DMS53 (cell line): ENCODE results near the gene CRTC2.

Source experiments
- DNase-seq: peaks from one replicate; lab custom pipeline; 2025; lab: John Stamatoyannopoulos, UW

The CRTC2 gene

DNA sequence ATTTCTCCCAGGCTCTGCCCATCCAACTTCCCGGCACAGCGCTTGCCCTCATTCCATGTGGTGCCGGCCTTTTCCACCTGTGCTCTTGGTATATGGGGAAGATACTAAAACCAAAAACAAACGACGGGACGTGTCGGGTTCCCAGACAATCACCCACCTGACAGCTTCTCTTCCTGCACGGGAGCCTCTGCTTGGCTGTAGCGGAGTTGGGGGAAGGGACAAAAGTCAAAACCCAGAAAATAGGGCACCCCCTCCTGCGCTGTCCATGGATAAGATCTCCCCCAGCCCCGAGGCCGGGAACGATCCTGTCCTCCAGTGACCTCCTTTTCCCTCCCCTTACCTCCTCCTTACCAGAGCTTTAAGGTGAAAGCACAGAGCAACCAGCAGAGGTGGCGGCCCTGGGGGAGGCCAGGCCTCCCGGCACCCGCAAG is 18.4 kb upstream of the CRTC2 start:
- DNase-seq, result peak; percentile 50

DNA sequence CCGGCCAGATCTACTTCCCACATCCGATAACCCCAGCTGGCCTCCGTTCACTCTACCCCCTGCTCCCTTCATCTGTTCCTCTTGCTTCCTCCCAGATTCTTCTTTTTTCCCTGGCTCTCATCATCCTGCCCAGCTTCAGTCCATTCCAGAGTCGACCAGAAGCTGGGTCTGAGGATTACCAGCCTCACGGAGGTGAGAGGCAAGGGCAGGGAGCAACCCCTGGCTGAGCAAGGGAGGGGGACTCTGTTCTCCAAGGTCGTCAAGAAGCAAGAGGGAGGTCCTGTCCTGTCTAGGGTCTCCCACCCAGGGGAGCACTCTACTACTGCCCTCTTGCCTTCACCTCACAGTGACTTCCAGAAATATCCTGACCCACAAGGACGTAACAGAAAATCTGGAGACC is 15.1 kb upstream of the CRTC2 start:
- no peak for DNase-seq

DNA sequence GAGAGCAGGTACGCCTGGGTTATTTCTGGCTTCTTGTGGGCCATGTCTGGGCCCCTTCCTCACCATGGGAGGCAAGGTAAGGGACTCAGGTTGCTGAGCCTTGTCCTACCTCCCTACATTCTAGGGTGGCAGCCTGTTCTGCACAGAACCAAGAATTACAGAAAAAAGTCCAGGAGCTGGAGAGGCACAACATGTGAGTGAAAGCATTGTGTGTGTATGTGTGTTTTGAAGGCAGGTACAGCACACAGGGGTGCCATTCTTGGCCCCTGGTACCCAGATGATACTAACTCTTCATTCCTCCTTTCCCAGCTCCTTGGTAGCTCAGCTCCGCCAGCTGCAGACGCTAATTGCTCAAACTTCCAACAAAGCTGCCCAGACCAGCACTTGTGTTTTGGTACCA is 14.7 kb upstream of the CRTC2 start:
- DNase-seq, result no peak

DNA sequence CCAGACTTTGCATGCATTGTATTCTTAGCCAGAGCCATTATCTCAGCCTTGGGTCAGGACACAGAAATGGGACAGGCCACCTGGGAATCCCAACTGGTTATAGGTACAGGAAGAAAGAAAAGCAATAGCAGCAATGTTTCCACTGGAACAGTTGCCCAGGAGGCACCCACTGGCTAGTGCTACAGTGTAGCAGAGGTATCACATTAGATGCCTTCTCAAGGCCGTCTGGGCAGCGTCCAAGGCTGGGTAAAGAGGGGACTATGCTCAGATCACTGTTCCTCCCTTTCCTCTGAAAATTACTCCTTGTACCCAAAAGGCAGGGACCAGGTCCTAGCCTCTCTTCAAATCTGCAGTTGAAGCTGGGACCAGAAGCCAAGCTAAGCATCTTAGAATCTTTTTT is 11.9 kb upstream of the CRTC2 start:
- DNase-seq, result no peak

DNA sequence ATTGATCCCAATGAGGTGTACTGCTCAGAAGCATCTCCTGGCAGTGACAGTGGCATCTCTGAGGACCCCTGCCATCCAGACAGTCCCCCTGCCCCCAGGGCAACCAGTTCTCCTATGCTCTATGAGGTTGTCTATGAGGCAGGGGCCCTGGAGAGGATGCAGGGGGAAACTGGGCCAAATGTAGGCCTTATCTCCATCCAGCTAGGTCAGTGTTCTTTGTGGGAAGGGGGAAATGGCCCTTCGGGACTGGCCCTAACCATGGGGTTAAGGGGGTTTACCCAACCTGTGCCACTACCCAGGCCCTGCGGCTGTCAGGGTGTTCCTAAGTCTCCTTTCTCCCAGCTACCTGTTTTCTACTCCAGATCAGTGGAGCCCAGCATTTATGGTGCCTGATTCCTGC is 10.6 kb upstream of the CRTC2 start:
- DNase-seq, result no peak

DNA sequence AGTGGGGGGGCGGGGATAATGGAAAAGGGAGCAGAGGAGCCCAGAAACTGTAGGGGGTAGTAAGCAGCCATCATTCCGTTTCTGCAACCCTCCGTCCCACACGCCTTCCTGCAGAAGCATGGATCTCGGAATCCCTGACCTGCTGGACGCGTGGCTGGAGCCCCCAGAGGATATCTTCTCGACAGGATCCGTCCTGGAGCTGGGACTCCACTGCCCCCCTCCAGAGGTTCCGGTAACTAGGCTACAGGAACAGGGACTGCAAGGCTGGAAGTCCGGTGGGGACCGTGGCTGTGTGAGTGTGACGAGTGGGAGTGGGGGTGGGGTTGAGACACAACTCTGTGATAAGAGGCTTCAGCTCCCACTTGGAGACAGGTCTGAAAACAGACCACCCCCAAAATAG is 10.0 kb upstream of the CRTC2 start:
- DNase-seq, result peak; percentile 54

DNA sequence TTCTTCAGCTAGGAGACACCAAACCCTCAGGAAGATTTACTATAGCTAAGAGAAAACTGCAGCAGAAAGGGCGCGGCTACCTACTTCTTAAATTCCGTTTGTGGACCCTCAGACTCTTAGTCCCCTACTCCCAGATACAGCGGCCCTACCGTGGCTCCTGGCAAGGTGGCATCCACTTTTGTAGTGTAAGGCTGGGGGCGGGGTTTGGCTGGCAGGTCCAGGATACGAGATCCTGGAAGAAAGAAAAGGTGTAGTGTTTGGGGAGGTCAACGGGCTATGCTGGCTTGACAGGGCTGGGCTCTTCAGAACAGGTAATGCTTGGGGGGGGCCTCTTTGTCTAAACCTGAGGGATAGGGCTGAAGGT is 9.6 kb upstream of the CRTC2 start:
- DNase-seq, result peak; percentile 80

DNA sequence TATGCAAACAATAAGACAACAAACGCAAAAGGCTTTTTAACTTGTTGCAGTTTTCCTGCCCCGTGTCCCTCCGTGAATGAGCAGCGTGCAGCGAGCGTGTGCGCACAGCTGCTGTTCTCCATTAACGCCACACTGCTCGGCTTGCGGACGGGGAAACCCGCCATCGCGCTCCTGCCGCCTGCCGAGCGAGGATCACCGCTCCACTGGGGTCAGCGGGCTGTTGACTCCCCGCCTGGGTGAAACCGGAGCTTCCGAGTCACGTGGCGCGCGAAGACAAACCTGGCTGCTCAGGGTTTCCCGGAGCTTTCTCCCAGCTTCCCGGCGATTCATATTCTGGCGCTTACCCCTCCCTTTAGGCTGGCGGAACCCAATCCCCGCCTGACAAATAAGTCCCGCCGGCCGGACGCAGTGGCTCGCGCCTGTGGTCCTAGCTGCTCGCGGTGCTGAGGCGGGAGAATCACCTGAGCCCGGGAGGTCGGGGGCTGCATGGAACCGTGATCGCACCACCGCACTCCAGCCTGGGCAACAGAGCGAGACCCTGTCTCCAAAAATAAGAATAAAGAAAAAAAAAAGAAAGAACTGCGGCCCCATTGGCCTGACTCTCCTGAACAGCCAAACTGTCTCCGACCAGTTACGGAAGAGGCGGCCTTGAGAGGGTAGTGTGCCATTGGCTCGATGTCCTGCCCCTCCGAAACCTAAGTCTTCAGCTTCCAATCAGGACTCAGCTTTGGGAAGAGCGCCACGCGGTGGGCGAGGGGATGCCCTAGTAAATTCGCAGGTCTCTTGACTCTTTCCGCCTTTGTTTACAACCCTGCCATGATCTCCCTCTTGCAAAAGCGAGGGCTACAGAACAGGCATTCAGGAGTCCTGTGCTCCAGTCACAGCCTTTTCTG is 8.9 kb upstream of the CRTC2 start, which contains the start of gene CREB3L4:
TSS of gene CREB3L4 (plus strand) at position 796 of the 893 bp plus-strand sequence. CDS start 624 bp downstream, outside the sequence.
- peak; percentile 99 for DNase-seq

DNA sequence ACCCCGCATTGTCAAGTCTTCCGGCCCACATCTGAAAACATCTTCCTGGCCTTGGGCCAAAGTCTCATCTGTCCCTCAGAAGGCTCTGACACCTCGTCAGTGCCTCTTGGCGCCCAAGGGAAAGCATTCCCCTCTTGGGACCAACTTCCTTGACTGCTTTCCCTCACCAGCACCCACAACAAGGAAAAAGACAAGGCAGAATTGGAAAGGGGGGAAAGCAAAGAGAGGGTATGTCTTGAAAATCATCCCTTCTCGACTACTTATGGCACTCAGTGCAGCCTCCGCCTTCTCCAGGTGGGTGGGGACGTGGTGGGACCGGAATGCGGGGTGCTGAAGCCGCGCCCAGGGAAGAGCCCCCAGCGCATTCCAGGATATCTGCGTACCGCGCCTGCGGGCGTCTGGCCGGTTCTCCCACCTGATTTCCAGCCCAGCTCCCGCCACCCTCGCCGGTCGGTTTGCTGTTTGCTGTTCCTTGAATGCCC is 5.5 kb upstream of the CRTC2 start:
- peak; percentile 77 for DNase-seq

DNA sequence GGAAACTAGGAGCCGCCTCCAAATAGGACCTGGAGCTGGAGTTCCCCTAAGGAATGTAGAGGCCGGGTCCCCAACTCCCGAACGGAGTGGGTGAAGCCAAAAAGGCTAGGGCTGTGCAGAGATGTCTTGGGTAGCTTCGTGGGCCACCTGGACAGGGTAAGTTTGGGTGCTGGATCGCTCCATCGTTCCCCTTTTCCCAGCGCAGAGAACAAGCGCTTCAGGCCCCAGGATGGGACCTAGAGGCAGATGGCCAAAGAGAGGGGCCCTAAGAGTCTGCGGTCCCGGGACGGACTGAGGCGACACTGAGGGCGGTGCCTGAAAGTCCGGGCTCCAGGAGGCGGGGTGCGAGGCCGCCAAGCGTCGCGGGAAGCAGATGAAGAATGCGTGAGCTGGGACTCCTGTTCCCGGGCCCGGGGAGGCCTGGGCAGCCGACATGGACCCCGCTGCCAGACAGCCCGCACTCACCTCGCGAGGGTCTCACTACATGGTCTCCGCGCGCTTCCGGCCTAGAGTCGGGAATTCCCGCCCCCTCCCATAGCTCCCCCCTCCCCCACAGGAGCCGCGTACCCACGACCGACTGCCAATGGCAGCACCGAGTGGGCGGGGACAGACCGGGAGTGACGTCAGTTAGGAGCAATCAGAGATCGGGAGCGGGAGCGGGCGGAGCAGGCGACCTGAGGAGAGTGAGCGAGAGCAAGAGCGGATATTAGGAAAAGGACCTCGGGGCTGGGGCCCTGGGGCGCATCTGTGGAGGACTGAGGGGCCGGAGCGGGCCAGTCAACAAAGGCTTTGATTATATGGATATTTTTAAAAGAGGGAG is 4.8 kb upstream of the CRTC2 start, which contains the start of gene SLC39A1:
TSS of gene SLC39A1 (minus strand) at position 508 of the 820 bp plus-strand sequence. CDS start 822 bp downstream, outside the sequence.
- peak; percentile 98 for DNase-seq

DNA sequence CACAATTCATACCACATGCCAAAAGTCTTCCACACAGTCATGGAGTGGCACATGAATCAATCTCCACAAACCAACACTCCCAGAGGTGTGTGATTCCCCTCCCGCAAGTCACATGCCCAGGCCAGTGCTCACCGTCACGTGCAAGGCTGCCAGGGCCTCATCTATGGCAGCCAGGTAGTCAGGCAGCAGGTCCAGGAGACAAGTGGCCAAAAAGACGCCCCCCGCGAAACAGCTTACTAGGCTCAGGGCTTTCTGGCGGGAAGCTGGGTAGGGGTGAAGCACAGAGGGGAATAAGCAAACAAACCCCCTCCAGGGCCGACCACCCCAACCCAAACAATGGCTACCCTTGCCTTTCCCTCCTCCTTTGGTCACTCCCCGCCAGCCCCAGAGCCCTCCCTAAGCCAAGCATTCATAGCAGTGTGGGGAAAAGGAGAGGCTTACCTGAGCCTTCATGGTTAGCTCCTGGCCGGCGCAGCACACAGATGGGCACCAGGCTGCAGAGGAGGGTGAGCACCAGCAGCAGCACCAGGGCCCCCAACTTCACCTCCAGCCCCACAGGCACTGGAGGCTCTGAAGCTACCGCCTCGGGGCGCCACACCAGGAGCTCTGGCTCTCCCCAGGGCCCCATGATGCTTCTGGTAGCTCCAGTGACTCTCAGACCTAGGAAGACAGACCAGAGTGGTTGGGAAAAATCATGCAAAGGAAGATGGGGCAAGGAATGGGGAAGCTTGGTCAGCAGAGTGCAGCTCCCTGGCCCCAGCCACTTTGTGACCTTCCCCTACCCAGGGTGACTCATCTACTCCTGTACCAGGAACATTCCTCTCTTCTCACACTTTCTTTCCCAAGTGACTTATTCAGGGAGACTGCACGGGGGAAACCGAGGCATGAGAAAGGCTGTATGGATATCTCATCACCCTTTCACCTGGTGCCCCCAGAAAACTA is 3.9 kb upstream of the CRTC2 start:
- peak; percentile 49 for DNase-seq

DNA sequence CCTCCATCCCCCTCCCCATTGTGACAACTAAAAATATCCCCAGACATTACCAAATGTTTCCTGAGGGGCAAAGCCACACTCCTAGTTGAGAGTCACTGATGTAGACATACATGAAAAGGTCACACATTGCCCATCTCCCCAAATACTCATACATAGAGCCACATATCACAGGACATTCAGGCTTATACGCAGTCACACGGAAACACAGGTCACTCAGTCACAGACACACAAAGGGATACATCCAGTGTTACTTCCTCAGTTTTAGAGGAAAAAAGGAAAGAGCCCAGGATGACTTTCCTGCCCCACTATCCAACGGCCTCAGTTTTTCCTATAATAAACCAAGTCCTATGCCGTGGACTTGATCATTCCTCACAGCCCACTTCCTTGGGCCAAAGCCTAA is 3.0 kb upstream of the CRTC2 start:
- DNase-seq, result no peak

DNA sequence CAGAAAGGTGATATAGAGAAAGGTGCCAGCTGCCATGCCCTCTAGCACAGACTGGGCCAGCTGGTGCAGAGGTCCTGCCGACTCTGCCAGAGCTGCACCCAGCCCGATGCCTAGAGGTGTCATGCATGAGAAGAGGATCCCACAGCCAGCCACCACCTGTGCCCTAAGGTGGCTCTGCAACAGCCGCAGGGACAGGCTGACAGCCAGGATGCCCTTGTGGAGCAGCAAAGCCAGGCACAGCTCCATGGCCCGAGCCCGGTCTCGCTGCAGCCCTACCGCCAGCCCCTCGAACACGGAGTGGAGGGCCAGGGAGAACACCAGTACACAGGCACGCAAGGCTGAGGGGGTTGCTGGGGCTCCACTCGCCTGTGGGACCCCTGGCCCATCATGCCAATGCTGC is 1.8 kb upstream of the CRTC2 start:
- no peak for DNase-seq

DNA sequence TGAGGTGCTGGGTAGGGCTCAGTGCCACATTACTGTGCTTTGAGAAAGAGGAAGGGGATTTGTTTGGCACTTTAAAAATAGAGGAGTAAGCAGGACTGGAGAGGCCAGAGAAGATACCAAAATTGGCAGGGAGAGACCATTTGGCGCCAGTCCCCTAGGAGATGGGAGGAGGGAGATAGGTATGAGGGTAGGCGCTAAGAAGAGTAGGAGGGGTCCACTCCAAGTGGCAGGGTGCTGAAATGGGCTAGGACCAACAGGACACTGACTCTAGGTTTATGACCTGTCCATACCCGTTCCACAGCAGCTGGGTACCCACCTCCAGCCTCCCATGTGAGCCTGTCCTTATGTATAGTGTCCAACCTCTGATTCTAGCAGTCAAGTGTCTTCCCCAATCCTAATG is 1.0 kb upstream of the CRTC2 start:
- DNase-seq, result no peak

DNA sequence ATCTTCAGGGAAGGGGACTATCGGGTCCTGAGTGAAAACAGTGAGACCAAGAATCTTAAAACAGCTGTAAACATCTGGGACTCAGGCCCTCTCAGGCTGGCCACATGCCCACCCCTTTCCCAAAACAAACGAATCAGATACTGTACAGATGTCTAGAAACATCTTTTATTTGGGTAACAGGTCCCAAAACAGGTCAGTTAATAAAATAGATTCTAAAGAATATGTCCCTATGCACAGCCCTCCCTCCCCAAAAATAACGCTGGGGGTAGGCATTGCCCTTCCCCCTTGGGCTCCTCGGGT is 499 bp upstream of the CRTC2 start:
- DNase-seq, result no peak

DNA sequence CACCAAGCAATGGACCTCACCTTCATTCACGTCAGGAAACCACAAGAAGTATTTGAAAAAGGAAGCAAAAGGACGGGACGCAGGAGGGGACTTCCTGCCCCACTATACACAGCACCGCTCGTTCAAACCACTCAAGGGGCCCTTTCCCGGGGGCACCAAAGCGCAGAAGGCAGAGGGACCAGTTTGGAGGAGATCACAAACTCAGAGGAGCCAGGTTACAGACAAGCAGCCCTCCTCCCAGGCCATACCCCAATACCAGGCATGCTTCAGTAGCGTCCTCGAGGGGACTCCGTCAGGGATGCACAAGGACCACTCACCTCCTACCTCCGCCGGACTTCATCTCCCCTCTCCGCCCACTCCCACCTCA is 685 bp downstream of the CRTC2 start:
- DNase-seq, result peak; percentile 52

DNA sequence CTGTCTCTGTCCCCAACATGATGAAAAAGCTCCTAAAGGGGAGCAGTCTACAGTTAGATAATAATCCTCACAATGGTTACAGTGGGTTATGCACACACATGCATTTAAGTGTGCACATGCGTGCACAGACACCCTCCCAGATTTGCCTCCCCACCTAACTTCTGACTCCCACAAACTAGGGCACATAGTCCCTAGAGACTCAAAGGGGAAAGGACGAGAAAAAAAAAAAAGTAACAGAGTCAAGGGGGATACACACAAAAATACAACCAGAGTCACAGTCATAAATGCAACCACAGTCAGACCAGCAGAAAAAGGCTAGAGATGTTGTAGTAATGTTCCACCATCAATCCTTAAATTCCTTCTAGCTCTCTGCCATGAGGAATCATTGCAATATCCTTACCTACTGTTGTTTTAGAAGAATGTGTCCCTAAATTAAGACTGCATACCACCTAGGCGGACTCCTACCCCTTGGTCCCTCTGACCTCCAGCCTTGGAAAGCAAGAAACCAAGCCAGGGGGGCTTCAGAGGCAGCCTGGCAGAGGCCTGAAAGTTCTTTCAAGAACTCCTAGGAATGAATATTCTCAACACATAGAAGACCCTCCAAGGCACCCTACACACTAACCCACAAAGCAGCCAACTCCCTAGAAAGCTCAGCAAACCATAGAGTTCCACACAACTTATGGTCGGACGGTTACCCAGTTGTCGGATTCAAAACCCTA is 1.3 kb downstream of the CRTC2 start:
- no peak for DNase-seq

DNA sequence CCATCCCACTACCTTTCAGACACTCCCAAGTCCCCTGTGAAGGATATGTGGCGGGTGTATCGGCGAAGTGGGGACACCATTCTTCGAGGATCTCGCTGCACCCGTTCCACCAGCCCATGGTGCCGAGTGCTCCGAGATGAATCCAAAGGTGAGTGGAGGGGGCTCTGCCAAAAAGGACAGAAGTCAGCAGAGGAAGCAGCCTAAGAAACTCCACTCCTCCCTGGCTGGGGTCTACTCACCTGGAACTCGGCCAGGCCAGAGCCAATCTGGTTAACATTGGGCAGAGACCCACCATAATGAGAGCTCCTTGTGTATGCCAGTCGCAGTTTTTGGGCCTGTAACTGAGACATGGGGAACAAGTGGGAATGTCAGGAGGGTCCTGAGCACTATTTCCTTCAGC is 3.6 kb downstream of the CRTC2 start:
- no peak for DNase-seq

DNA sequence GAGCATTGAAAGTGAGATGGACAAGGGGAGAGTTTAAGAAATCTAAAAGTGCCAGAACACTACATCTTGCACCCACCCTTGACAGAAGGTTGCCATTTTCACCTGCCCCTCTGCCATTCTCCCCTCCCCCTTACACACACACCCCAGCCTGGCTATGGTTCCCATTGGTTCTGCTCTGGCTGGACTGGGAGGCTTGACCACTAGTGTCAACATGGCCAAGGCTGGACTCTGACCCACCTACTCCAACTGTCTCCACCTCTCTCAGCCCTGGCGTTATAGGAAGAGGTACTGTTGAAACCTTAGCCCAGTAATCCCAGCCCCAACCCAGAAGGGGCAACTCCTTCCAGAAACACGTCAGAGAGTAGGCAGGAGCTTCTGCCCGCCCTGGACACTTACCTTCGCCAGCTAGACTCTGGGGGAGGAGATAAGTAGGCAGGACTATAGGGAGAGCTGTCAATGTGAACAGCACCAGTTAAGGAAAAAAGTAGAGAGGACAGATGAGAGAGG is 4.5 kb downstream of the CRTC2 start:
- DNase-seq, result no peak

DNA sequence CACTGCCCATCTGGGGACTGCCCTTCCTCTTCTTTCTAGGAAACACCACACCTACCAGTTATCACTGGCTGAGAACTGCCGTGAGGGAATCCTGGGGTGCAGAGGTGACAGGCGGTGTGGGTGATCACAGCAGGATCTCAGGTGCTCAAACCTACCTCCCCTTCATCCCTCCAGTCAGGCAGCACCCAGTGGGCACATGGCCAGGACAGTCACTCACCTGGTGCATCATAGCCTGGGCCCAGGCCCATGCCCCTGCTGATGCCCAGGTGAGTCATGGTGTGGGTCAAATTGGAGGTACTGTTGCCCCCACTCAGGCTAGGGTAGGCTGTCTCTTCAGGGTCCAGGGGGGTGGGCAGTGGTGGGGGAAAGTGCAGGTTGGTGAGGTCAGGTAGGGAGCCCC is 6.6 kb downstream of the CRTC2 start:
- no peak for DNase-seq

DNA sequence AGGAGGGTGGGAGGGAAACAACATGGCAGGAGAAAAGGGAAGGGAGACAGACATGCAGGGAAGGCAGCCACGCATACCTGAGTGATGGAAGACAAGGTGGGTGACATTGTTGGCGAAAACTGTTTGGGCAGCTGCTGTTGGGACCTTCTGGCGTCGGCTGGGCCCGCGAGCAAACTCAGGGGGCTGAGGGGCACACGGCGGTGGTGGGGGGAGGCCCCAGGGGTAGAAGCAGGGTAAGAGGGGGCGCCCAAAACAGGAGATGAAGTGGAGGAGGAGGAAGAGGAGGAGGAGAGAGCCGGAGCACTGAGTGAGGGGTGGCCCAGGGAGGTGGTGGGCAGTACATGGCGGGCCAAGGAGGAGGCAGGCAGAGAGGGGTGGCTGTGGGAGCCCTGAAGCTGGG is 7.2 kb downstream of the CRTC2 start:
- no peak for DNase-seq
